Activated gamma-delta T cell (primary cell): ENCODE results near the gene WDR36.

Experiments
- DNase-seq: peaks from one replicate; lab custom pipeline; 2025; lab: John Stamatoyannopoulos, UW

The WDR36 gene

DNA sequence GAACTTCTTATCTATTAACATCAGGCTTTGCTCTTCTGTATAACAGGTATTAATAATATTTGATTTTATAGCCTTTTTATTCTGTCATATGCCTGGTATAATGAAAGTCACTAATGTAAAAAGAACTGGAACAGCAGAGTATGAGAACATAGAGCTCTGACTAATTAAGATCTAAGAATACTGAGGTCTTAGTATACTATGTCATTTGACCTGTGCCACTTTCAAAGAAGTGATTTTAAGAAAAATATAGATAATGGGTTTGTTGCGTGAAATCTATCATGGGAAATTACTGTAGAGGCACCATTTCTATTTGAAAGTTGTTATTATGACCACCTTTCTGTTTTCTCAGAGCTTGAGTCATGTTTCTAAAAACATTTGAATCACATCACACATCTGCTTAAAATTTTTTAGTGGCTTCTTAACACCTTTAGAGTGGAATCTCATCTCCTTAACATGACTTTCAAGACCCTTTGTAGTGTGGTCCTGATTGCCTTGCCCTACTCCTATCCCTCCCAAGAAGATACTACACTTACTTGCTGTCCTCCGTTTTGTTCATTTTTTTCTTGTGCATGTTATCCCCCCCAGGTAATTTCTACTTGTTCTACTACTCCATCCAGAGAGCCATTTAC, 14.3 kb downstream of the WDR36 start:
- DNase-seq: no peak

DNA sequence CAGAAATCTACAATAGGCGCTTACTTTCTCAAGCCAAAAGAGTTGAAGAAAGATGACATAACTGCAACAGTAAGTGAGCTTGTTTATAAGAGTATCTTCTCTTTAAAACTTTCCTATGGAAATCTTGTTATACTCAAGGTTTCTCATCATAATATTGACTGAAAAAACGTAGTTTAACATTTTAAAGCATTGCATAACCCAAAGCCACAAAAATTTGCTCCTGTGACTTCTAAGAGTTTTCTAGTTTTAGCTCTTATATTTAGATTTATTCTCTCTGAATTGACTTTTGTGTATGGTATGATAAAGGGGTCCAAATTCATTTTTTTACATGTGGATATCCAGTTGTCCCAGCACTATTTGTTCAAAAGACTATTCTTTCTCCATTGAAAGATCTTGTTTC, 15.2 kb downstream of the WDR36 start:
- DNase-seq: no peak

DNA sequence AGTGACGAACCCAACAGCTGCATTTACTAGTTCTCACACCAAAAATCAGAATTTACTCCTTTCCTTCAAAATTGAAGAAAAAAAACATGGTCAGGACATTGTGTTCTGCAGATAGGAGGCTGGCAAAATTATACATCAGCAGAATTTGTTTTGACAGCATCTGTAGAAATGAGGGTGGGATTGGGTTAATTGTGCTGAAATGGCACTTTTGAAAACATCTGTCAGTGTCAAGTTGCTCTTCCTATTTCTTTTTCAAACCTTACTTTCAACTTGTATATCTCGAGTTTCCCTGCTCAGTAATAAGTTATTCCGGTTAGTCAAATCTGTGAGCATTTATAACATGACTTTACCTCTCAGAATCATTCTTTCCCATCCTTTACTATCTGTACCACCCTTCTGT, 19.8 kb downstream of the WDR36 start:
- no peak for DNase-seq

DNA sequence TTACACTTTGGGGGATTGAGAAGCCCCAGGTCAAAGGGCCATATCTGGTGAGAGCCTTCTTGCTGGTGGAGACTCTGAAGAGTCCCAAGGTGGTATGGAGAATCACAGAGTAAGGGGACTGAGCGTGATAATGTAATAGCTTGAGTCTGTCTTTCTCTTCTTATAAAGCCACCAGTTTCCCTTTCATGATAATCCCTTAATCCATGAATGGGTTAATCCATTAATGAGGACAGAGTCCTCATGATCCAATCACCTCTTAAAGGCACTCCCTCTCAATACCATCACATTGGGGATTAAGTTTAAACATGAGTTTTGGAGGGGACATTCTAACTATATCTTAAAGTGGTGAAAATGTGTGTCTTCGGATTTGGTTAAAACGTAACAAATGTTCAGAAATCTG, 21.5 kb downstream of the WDR36 start:
- DNase-seq: no peak

DNA sequence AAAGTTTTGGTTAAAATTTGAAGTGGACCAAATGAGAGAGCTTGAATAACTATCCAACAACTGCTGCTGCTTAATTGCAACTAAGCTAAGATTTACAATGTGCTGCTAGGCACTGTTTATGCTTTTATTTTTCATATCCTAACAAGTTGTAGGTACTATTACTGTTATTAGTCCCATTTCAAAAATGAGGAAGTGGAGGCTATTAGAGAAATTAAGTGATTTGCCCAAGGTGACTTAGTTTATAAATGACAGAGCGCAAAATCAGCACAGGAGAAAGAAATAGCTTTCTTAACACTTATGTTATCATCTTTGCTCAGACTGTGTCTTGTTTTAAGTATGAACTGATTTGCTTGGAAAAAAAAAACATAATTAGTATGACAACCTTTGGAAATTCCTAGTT, 23.1 kb downstream of the WDR36 start:
- no peak for DNase-seq

GRCh38 chr5:111116550-111116949, 24.4 kb downstream of the WDR36 start:
- DNase-seq: no peak

- DNase-seq: no peak
These were observed 25.0 kb downstream of the WDR36 start for GRCh38 chr5:111117136-111117535.

- DNase-seq: no peak
These were observed 27.1 kb downstream of the WDR36 start for GRCh38 chr5:111119221-111119620.

DNA sequence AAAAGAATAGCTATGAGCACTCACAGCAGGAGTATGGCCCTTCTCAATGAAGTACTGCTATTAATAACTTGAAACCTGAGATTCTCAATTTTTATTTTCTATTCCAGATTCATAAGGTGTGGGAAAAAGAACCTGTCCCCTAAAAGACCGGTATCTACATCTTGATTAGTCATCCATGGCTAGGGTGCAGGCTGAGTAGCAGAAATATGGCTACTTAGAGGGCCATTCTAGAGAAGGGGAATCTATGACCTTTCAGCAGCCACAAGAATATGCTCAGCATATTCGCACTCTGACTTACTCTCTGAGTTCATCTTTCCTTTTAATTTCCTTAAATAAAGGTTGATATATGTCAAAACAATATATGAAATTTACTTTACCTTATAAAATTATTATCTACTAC, 27.7 kb downstream of the WDR36 start:
- no peak for DNase-seq

DNA sequence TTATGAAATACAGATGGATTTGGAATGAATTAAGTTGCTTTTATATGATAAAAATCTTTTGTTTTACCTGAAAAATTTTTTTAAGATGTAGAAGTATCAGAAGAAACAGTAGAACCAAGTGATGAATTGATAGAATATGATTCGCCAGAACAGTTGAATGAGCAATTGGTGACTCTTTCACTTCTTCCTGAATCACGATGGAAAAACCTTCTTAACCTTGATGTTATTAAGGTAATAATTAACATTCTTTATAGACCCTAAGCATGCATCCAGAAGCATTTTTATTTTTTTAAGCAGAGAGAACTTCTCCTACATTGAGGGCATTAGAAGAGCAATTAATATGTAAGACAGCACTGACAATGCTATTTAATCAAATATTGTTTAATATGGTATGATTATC, 28.8 kb downstream of the WDR36 start:
- no peak for DNase-seq

- DNase-seq: no peak
These were observed 29.8 kb downstream of the WDR36 start for GRCh38 chr5:111121926-111122325.

DNA sequence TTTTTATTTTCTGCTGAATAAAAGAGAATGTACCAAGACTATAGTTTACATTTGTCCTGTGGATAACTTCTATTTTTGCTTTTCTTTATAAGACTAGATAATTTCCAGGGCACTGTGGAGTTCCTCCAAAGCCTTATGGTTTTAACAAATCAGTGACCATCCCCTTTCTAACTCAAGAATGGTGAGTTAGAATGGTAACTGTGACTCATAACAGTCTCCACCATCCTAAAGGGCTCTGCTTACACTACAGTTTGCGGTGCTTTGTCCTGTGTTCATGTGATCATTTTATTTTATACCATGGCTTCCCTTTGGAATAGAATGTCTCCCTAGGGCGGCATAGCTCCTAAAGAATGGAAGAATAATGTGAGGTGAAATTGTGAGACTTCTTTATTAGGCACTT, 30.2 kb downstream of the WDR36 start:
- no peak for DNase-seq

- no peak for DNase-seq
These were observed 32.6 kb downstream of the WDR36 start for GRCh38 chr5:111124793-111125192.

DNA sequence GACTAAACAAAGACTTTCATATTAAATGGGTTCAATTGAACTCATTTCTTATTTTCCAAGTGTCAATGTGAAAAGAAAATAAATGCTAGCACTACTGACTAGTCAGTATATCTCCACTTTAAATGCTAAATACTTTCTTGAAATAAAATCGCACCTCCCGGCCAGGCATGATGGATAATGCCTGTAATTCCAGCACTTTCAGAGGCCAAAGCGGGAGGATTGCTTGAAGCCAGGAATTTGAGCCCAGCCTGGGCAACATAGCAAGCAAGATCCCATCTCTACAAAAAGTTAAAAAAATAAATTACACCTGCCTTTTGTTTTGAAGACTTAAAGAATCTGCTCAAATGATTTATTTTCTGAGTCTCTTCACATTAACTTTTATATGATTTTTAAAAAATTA, 34.7 kb downstream of the WDR36 start:
- DNase-seq: no peak

DNA sequence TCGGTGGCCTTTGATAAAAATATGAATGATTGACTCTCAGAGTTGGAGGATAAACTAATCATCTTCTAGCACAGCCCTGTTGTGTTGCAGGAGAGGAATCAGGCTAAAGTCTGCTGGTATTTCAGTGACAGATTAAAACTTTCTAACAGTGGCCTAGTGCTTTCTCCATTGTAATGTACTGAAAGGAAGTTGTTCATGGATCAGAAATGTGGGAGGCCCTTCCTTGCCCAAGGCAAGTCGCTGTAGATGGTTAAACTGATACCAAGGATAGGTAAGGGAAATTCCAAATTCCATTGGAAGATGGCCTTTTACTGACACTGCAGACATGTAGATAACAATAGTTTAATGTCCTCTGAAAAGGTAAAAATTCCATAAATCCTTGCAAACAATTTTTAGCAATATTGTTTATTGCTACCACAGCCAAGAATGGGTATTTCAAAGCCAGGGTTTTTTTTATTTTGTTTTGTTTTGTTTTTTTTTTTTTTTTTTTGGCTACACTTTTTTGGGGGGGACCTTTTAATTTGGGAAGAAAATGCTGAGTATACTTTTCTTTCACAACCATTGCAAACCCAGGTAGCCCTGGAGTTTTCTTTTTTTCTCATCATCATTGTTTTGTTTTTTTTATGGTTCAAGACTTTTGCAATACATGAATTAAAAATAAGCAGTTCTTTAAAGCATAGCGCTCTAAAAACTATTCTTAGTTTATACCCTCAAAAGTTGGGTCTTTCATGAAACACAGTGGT, 35.5 kb downstream of the WDR36 start:
- no peak for DNase-seq

DNA sequence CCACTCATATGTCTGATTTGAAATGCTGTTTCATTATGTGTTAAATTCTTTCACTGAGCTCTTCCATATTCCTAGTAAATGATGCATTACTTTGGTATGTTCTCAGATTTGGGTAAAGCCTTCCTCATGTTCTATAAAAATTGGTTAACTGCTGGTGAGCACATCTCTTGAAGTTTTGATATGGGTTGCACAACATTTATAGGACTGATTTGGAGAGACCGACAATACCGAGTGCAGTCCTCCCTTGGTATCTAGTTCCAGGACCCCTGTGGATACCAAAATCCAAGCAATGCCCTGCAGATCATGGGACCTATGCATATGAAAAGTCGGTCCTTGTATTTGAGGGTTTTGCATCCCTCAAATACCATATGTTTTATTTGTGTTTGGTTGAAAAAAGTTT, 37.8 kb downstream of the WDR36 start:
- no peak for DNase-seq

DNA sequence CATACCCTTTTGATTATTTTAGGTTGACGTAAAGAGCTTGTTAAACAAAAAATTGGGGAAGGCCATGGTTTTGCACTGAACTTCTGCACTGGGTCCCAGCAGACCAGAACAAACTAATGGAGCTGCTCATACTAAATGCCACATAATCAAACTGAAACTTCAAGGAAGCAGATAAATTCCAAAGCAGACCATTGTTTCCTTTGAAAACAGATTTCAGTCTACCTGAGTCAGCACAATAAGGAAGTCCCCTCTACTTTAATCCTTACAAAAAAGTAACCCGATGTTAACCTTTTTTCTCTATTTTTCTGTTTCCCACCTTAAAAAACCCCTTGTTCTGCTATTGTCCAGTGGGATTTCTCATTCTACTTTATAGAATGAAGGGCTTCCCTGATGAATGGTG, 39.2 kb downstream of the WDR36 start:
- no peak for DNase-seq

DNA sequence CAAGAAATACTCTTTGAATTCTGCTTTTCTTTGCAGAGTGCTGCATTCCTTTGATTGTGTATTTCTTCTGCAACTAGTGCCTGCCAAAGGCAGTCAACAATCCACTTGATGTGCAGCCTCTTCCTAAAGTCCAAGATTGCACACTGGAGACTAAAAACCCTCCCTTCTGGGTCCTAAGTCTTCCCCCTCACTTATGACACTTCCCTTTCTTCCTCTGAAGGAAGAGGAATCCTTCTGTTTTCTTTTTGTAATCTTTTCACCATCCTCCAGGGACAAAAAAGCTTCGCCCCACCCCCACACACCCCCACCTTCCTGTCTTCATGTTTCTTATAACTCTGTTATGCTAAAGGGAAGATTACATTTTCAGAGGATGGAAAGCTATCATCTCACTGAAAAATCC, 39.9 kb downstream of the WDR36 start:
- no peak for DNase-seq

GRCh38 chr5:111132731-111133435, 40.7 kb downstream of the WDR36 start:
- DNase-seq: no peak

DNA sequence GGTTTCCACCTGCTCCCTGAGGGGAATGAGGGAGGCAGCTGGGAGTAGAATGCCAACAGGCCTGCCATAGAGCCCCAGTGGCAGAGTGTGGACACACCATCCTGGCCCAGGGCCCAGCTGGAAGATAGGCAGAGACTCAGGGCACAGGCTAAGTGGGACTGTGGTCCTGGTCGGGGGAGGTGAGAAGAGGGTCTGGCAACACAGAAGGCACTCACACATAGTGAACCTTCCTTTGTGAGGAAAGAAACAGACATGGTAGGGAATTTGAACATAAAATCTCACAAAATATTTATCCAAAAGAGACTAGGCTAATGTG, 41.2 kb downstream of the WDR36 start:
- DNase-seq: no peak

- DNase-seq: no peak
These were observed 41.9 kb downstream of the WDR36 start for GRCh38 chr5:111134087-111134486.

GRCh38 chr5:111134864-111135263, 42.7 kb downstream of the WDR36 start:
- DNase-seq: no peak

- no peak for DNase-seq
These were observed 43.2 kb downstream of the WDR36 start for GRCh38 chr5:111135363-111135762.

DNA sequence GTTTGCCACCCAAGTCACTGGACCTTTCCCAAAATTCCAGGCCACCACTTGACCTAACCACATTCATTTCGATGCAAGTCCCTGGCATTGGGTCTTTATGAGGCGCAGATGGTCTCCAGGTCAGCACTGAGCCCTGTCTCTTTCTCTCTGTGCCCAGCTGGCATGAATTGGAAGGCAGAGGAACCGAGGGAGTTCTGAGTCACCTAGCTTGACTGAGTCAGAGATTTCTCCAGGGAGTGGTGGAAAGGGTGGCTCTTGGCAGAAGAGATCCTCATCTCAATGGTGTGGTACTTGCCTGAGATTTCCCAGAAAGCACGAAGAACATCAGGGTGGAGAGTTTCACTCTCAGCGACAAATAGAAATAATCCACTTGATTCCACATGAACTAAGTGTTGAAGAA, 43.8 kb downstream of the WDR36 start:
- DNase-seq: no peak
